ENCODE results near the gene EMILIN1.

The EMILIN1 gene

GRCh38 chr2:27085673-27086089 lies 7.3 kb downstream of the EMILIN1 start:
- Histone ChIP-seq H3K27me3 (ENCODE audit: control insufficient read depth in 1 of 2, insufficient read depth in 2 of 2, low read length in 2 of 2) (no peaks in the 10 kb centered on the region), H3K9ac (ENCODE audit: low read depth in 1 of 2, low read length in 2 of 2) (peak overlapping the region; percentile 58 to 76), H3K4me1 (ENCODE audit: control insufficient read depth in 1 of 2, insufficient read depth in 2 of 2, low read length in 2 of 2) (peaks cover 33 to 44% of the 10 kb centered on the region in 2 donors), H3K9me3 (ENCODE audit: control insufficient read depth in 1 of 2, low read length in 2 of 2) (no peaks in the 10 kb centered on the region), H3K4me3 (ENCODE audit: low read depth in 1 of 2, low read length in 2 of 2) (peak overlapping the region; percentile 76 to 78), H3K27ac (ENCODE audit: low read depth, low read length) (peak overlapping the region; percentile 85), H3K36me3 (ENCODE audit: control insufficient read depth in 1 of 2, insufficient read depth in 2 of 2, low read length in 2 of 2) (no peaks in the 10 kb centered on the region)

- Histone ChIP-seq H3K36me3 (ENCODE audit: control insufficient read depth in 1 of 2, insufficient read depth in 2 of 2, low read length in 2 of 2) (no peaks in the 10 kb centered on the region), H3K27me3 (ENCODE audit: control insufficient read depth in 1 of 2, insufficient read depth in 2 of 2, low read length in 2 of 2) (no peaks in the 10 kb centered on the region), H3K27ac (ENCODE audit: low read depth, low read length) (peak overlapping the region; percentile 85), H3K9me3 (ENCODE audit: control insufficient read depth in 1 of 2, low read length in 2 of 2) (no peaks in the 10 kb centered on the region), H3K9ac (ENCODE audit: low read depth in 1 of 2, low read length in 2 of 2) (peak overlapping the region; percentile 58 to 76), H3K4me1 (ENCODE audit: control insufficient read depth in 1 of 2, insufficient read depth in 2 of 2, low read length in 2 of 2) (peaks cover 28 to 47% of the 10 kb centered on the region in 2 donors), H3K4me3 (ENCODE audit: low read depth in 1 of 2, low read length in 2 of 2) (peak overlapping the region; percentile 78 to 92)
These were observed 7.8 kb downstream of the EMILIN1 start for GRCh38 chr2:27086090-27086723.

GRCh38 chr2:27086724-27087593 lies 8.5 kb downstream of the EMILIN1 start, which contains the start of gene KHK:
Gene KHK, plus strand, starts transcription at chr2:27086772. Its CDS starts 488 bp downstream, at chr2:27087260.
- Histone ChIP-seq H3K36me3 (ENCODE audit: control insufficient read depth in 1 of 2, insufficient read depth in 2 of 2, low read length in 2 of 2) (no peaks in the 10 kb centered on the region), H3K9me3 (ENCODE audit: control insufficient read depth in 1 of 2, low read length in 2 of 2) (no peaks in the 10 kb centered on the region), H3K27ac (ENCODE audit: low read depth, low read length) (peak within 1 kb of the TSS; percentile 85), H3K4me3 (ENCODE audit: low read depth in 1 of 2, low read length in 2 of 2) (peak within 1 kb of the TSS; percentile 78 to 92), H3K27me3 (ENCODE audit: control insufficient read depth in 1 of 2, insufficient read depth in 2 of 2, low read length in 2 of 2) (no peaks in the 10 kb centered on the region), H3K9ac (ENCODE audit: low read depth in 1 of 2, low read length in 2 of 2) (peak within 1 kb of the TSS; percentile 58 to 76), H3K4me1 (ENCODE audit: control insufficient read depth in 1 of 2, insufficient read depth in 2 of 2, low read length in 2 of 2) (peaks cover 27 to 47% of the 10 kb centered on the region in 2 donors)

GRCh38 chr2:27087823-27088410 lies 9.5 kb downstream of the EMILIN1 start:
- peak overlapping the region; percentile 53 to 73 for H3K9ac ChIP-seq (ENCODE audit: low read depth in 1 of 2, low read length in 2 of 2)
- no peaks in the 10 kb centered on the region for H3K9me3 ChIP-seq (ENCODE audit: control insufficient read depth in 1 of 2, low read length in 2 of 2)
- H3K4me3 ChIP-seq (ENCODE audit: low read depth in 1 of 2, low read length in 2 of 2), result peak overlapping the region; percentile 78 to 92
- H3K36me3 ChIP-seq (ENCODE audit: control insufficient read depth in 1 of 2, insufficient read depth in 2 of 2, low read length in 2 of 2), result no peaks in the 10 kb centered on the region
- H3K27ac ChIP-seq (ENCODE audit: low read depth, low read length), result no peak overlapping the region
- no peaks in the 10 kb centered on the region for H3K27me3 ChIP-seq (ENCODE audit: control insufficient read depth in 1 of 2, insufficient read depth in 2 of 2, low read length in 2 of 2)
- H3K4me1 ChIP-seq (ENCODE audit: control insufficient read depth in 1 of 2, insufficient read depth in 2 of 2, low read length in 2 of 2), result peaks cover 33 to 50% of the 10 kb centered on the region in 2 donors

GRCh38 chr2:27088634-27089033 lies 10.2 kb downstream of the EMILIN1 start:
- Histone ChIP-seq H3K9ac (ENCODE audit: low read depth in 1 of 2, low read length in 2 of 2) (peak overlapping the region; percentile 48 to 64), H3K4me3 (ENCODE audit: low read depth in 1 of 2, low read length in 2 of 2) (peak overlapping the region; percentile 78 to 92), H3K27me3 (ENCODE audit: control insufficient read depth in 1 of 2, insufficient read depth in 2 of 2, low read length in 2 of 2) (no peaks in the 10 kb centered on the region), H3K36me3 (ENCODE audit: control insufficient read depth in 1 of 2, insufficient read depth in 2 of 2, low read length in 2 of 2) (no peaks in the 10 kb centered on the region), H3K27ac (ENCODE audit: low read depth, low read length) (no peak overlapping the region), H3K9me3 (ENCODE audit: control insufficient read depth in 1 of 2, low read length in 2 of 2) (no peaks in the 10 kb centered on the region), H3K4me1 (ENCODE audit: control insufficient read depth in 1 of 2, insufficient read depth in 2 of 2, low read length in 2 of 2) (peaks cover 40 to 57% of the 10 kb centered on the region in 2 donors)

- Histone ChIP-seq H3K27me3 (ENCODE audit: control insufficient read depth in 1 of 2, insufficient read depth in 2 of 2, low read length in 2 of 2) (no peaks in the 10 kb centered on the region), H3K9ac (ENCODE audit: low read depth in 1 of 2, low read length in 2 of 2) (peak overlapping the region; percentile 48 to 64), H3K4me3 (ENCODE audit: low read depth in 1 of 2, low read length in 2 of 2) (peak overlapping the region; percentile 78 to 92), H3K27ac (ENCODE audit: low read depth, low read length) (no peak overlapping the region), H3K9me3 (ENCODE audit: control insufficient read depth in 1 of 2, low read length in 2 of 2) (no peaks in the 10 kb centered on the region), H3K36me3 (ENCODE audit: control insufficient read depth in 1 of 2, insufficient read depth in 2 of 2, low read length in 2 of 2) (peaks cover 0 to 3% of the 10 kb centered on the region in 2 donors), H3K4me1 (ENCODE audit: control insufficient read depth in 1 of 2, insufficient read depth in 2 of 2, low read length in 2 of 2) (peaks cover 47 to 64% of the 10 kb centered on the region in 2 donors)
These were observed 10.9 kb downstream of the EMILIN1 start for GRCh38 chr2:27089111-27089954.

- H3K4me1 ChIP-seq (ENCODE audit: control insufficient read depth in 1 of 2, insufficient read depth in 2 of 2, low read length in 2 of 2), result peaks cover 57 to 67% of the 10 kb centered on the region in 2 donors
- H3K36me3 ChIP-seq (ENCODE audit: control insufficient read depth in 1 of 2, insufficient read depth in 2 of 2, low read length in 2 of 2), result peaks cover 3 to 23% of the 10 kb centered on the region in 2 donors
- peak overlapping the region; percentile 17 for H3K27ac ChIP-seq (ENCODE audit: low read depth, low read length)
- H3K9me3 ChIP-seq (ENCODE audit: control insufficient read depth in 1 of 2, low read length in 2 of 2), result no peaks in the 10 kb centered on the region
- H3K27me3 ChIP-seq (ENCODE audit: control insufficient read depth in 1 of 2, insufficient read depth in 2 of 2, low read length in 2 of 2), result no peaks in the 10 kb centered on the region
- H3K9ac ChIP-seq (ENCODE audit: low read depth in 1 of 2, low read length in 2 of 2), result peak overlapping the region; percentile 9 to 15
- H3K4me3 ChIP-seq (ENCODE audit: low read depth in 1 of 2, low read length in 2 of 2), result peak overlapping the region; percentile 2 to 41
These were observed 13.6 kb downstream of the EMILIN1 start for GRCh38 chr2:27091746-27092695.

GRCh38 chr2:27092696-27093429 lies 14.4 kb downstream of the EMILIN1 start:
- Histone ChIP-seq H3K9ac (ENCODE audit: low read depth in 1 of 2, low read length in 2 of 2) (peak overlapping the region in 1 of 2 donors; percentile 58), H3K4me3 (ENCODE audit: low read depth in 1 of 2, low read length in 2 of 2) (peak overlapping the region; percentile 41 to 53), H3K27ac (ENCODE audit: low read depth, low read length) (no peak overlapping the region), H3K36me3 (ENCODE audit: control insufficient read depth in 1 of 2, insufficient read depth in 2 of 2, low read length in 2 of 2) (peaks cover 7 to 31% of the 10 kb centered on the region in 2 donors), H3K9me3 (ENCODE audit: control insufficient read depth in 1 of 2, low read length in 2 of 2) (no peaks in the 10 kb centered on the region), H3K27me3 (ENCODE audit: control insufficient read depth in 1 of 2, insufficient read depth in 2 of 2, low read length in 2 of 2) (no peaks in the 10 kb centered on the region), H3K4me1 (ENCODE audit: control insufficient read depth in 1 of 2, insufficient read depth in 2 of 2, low read length in 2 of 2) (peaks cover 57 to 58% of the 10 kb centered on the region in 2 donors)

Measured in duodenal mucosa (tissue), 2 donors.